ENCODE measurements around the gene FMNL2. TPM values are rescaled to one million over a fixed set of nuclear protein-coding genes. Genes with fewer than 3 reads are reported as not detected.
A peak's percentile ranks its signal among the peaks of the same experiment; 100 is the strongest.

FMNL2 gene
- polyA plus RNA-seq, 3 donors = 0.28 to 3.2 (median 0.71) TPM

- H2AFZ ChIP-seq (ENCODE audit: insufficient read depth, low read depth, low read length, poor library complexity, severe bottlenecking) = no peak overlapping the region
- H3K4me3 ChIP-seq (replicated peaks in 1 of 3; ENCODE audit: low read depth in 2 of 3, low read length in 3 of 3) = no peak overlapping the region
- Mint-ChIP-seq H3K27ac (no peak overlapping the region), H3K9me3 (no peaks in the 10 kb centered on the region), H3K27me3 (ENCODE audit: low read depth in 3 of 3) (peaks cover 0 to 2% (median 0%) of the 10 kb centered on the region in 3 donors), H3K36me3 (no peaks in the 10 kb centered on the region), H3K4me3 (no peak overlapping the region), H3K4me1 (peaks cover 5% of the 10 kb centered on the region)
- H3K27me3 ChIP-seq (ENCODE audit: control insufficient read depth in 2 of 2, insufficient read depth in 2 of 2, low read length in 2 of 2) = no peaks in the 10 kb centered on the region
- H3K79me2 ChIP-seq (ENCODE audit: insufficient read depth, low read length) = no peaks in the 10 kb centered on the region
- intact Hi-C loops (cut with micrococcal nuclease) = no loop called here
- H3K27ac ChIP-seq (ENCODE audit: low read depth in 1 of 2, low read length in 2 of 2) = no peak overlapping the region
- no peak overlapping the region for H3K9ac ChIP-seq (ENCODE audit: insufficient read depth, low read length, poor library complexity, severe bottlenecking)
- no peaks in the 10 kb centered on the region for H3K36me3 ChIP-seq (replicated peaks in 1 of 2; ENCODE audit: control insufficient read depth in 1 of 2, insufficient read depth in 2 of 2, low read length in 2 of 2)
- no peaks in the 10 kb centered on the region for H3K4me1 ChIP-seq (ENCODE audit: control insufficient read depth in 1 of 2, insufficient read depth in 2 of 2, low read length in 2 of 2)
- no peaks in the 10 kb centered on the region for H4K20me1 ChIP-seq (ENCODE audit: insufficient read depth, low read length)
- no peak for DNase-seq
- no peak for TF ChIP-seq CTCF (IDR thresholded peaks at IDR 0.05)
- H3K4me2 ChIP-seq (replicated peaks; ENCODE audit: extremely low read depth, low read length, poor library complexity, severe bottlenecking) = no peak overlapping the region
- WGBS (ENCODE audit: insufficient coverage) = no CpG with 5 or more reads among the region's 2 CpGs
- no peaks in the 10 kb centered on the region for H3K9me3 ChIP-seq (replicated peaks in 1 of 2; ENCODE audit: control insufficient read depth in 1 of 2, insufficient read depth in 1 of 2, low read length in 2 of 2)
Observed at GRCh38 chr2:152550386-152550785, 215.4 kb downstream of the FMNL2 start.

GRCh38 chr2:152552888-152553287, 217.9 kb downstream of the FMNL2 start:
- Histone ChIP-seq H3K27ac (ENCODE audit: low read depth in 1 of 2, low read length in 2 of 2) (no peak overlapping the region), H3K4me1 (ENCODE audit: control insufficient read depth in 1 of 2, insufficient read depth in 2 of 2, low read length in 2 of 2) (no peaks in the 10 kb centered on the region), H3K9ac (ENCODE audit: insufficient read depth, low read length, poor library complexity, severe bottlenecking) (no peak overlapping the region), H3K4me2 (replicated peaks; ENCODE audit: extremely low read depth, low read length, poor library complexity, severe bottlenecking) (no peak overlapping the region), H3K79me2 (ENCODE audit: insufficient read depth, low read length) (no peaks in the 10 kb centered on the region), H3K4me3 (replicated peaks in 1 of 3; ENCODE audit: low read depth in 2 of 3, low read length in 3 of 3) (no peak overlapping the region), H4K20me1 (ENCODE audit: insufficient read depth, low read length) (no peaks in the 10 kb centered on the region), H3K27me3 (ENCODE audit: control insufficient read depth in 2 of 2, insufficient read depth in 2 of 2, low read length in 2 of 2) (no peaks in the 10 kb centered on the region), H2AFZ (ENCODE audit: insufficient read depth, low read depth, low read length, poor library complexity, severe bottlenecking) (no peak overlapping the region), H3K36me3 (replicated peaks in 1 of 2; ENCODE audit: control insufficient read depth in 1 of 2, insufficient read depth in 2 of 2, low read length in 2 of 2) (no peaks in the 10 kb centered on the region), H3K9me3 (replicated peaks in 1 of 2; ENCODE audit: control insufficient read depth in 1 of 2, insufficient read depth in 1 of 2, low read length in 2 of 2) (no peaks in the 10 kb centered on the region)
- Mint-ChIP-seq H3K9me3 (no peaks in the 10 kb centered on the region), H3K36me3 (no peaks in the 10 kb centered on the region), H3K27me3 (ENCODE audit: low read depth in 3 of 3) (peaks cover 0 to 2% (median 0%) of the 10 kb centered on the region in 3 donors), H3K4me1 (peaks cover 5% of the 10 kb centered on the region), H3K27ac (no peak overlapping the region), H3K4me3 (no peak overlapping the region)
- WGBS (ENCODE audit: insufficient coverage) = no CpG with 5 or more reads among the region's 1 CpG
- TF ChIP-seq CTCF (IDR thresholded peaks at IDR 0.05) = no peak
- intact Hi-C loops (cut with micrococcal nuclease) = no loop called here
- peak; percentile 6 to 16 (median 8) for DNase-seq
